Measurements from ENCODE around the gene TGFB2. TPM values are rescaled to one million over a fixed set of nuclear protein-coding genes. Genes with fewer than 3 reads are reported as not detected.

TGFB2 gene
- total RNA-seq, 1 experiment from 2014 or later: 2.5 TPM

GRCh38 chr1:218430346-218430745 lies 85.2 kb downstream of the TGFB2 start:
- Mint-ChIP-seq H3K4me3 (no peak overlapping the region), H3K36me3 (no peaks in the 10 kb centered on the region), H3K27me3 (ENCODE audit: low read depth) (no peaks in the 10 kb centered on the region), H3K9me3 (no peaks in the 10 kb centered on the region), H3K4me1 (no peaks in the 10 kb centered on the region), H3K27ac (no peak overlapping the region)
- ChIA-PET CTCF (no interaction called here), POLR2A (no interaction called here)
- DNase-seq (ENCODE audit: low spot score) (no peak), ATAC-seq (no peak)
- TF ChIP-seq HMGXB4 (CRISPR knock-in tag; IDR thresholded peaks at IDR 0.05) (no peak), FOXK1 (CRISPR knock-in tag; IDR thresholded peaks at IDR 0.05) (no peak), ZNF317 (CRISPR knock-in tag; IDR thresholded peaks at IDR 0.05; ENCODE audit: borderline replicate concordance, low read depth) (no peak), ETV6 (CRISPR knock-in tag; IDR thresholded peaks at IDR 0.05) (no peak), ZBTB21 (CRISPR knock-in tag; IDR thresholded peaks at IDR 0.05; ENCODE audit: borderline replicate concordance) (no peak), ZNF263 (CRISPR knock-in tag; IDR thresholded peaks at IDR 0.05; ENCODE audit: low read depth) (no peak), ZNF232 (CRISPR knock-in tag; IDR thresholded peaks at IDR 0.05) (no peak), RELA (CRISPR knock-in tag; IDR thresholded peaks at IDR 0.05; ENCODE audit: borderline replicate concordance) (no peak), ZNF219 (CRISPR knock-in tag; IDR thresholded peaks at IDR 0.05; ENCODE audit: borderline replicate concordance) (no peak), ZNF512 (CRISPR knock-in tag; IDR thresholded peaks at IDR 0.05; ENCODE audit: borderline replicate concordance) (no peak)
- TF ChIP-seq, protein P1, sequence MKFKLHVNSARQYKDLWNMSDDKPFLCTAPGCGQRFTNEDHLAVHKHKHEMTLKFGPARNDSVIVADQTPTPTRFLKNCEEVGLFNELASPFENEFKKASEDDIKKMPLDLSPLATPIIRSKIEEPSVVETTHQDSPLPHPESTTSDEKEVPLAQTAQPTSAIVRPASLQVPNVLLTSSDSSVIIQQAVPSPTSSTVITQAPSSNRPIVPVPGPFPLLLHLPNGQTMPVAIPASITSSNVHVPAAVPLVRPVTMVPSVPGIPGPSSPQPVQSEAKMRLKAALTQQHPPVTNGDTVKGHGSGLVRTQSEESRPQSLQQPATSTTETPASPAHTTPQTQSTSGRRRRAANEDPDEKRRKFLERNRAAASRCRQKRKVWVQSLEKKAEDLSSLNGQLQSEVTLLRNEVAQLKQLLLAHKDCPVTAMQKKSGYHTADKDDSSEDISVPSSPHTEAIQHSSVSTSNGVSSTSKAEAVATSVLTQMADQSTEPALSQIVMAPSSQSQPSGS (CRISPR knock-in tag; IDR thresholded peaks at IDR 0.05; ENCODE audit: borderline replicate concordance, low read depth): no peak
- TF ChIP-seq, protein P2, sequence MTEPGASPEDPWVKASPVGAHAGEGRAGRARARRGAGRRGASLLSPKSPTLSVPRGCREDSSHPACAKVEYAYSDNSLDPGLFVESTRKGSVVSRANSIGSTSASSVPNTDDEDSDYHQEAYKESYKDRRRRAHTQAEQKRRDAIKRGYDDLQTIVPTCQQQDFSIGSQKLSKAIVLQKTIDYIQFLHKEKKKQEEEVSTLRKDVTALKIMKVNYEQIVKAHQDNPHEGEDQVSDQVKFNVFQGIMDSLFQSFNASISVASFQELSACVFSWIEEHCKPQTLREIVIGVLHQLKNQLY (CRISPR knock-in tag; IDR thresholded peaks at IDR 0.05): no peak
- TF ChIP-seq, protein P3, sequence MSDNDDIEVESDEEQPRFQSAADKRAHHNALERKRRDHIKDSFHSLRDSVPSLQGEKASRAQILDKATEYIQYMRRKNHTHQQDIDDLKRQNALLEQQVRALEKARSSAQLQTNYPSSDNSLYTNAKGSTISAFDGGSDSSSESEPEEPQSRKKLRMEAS (CRISPR knock-in tag; IDR thresholded peaks at IDR 0.05): no peak
- TF ChIP-seq, protein P4, sequence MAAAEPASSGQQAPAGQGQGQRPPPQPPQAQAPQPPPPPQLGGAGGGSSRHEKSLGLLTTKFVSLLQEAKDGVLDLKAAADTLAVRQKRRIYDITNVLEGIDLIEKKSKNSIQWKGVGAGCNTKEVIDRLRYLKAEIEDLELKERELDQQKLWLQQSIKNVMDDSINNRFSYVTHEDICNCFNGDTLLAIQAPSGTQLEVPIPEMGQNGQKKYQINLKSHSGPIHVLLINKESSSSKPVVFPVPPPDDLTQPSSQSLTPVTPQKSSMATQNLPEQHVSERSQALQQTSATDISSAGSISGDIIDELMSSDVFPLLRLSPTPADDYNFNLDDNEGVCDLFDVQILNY (CRISPR knock-in tag; IDR thresholded peaks at IDR 0.05): no peak

GRCh38 chr1:218430822-218431221 lies 85.7 kb downstream of the TGFB2 start:
- Mint-ChIP-seq H3K4me1 (no peaks in the 10 kb centered on the region), H3K27ac (no peak overlapping the region), H3K27me3 (ENCODE audit: low read depth) (no peaks in the 10 kb centered on the region), H3K36me3 (no peaks in the 10 kb centered on the region), H3K9me3 (no peaks in the 10 kb centered on the region), H3K4me3 (no peak overlapping the region)
- no peak for ATAC-seq
- POLR2A ChIA-PET: no interaction called here
- DNase-seq (ENCODE audit: low spot score): no peak
- CTCF ChIA-PET: no interaction called here
- TF ChIP-seq ZSCAN18 (CRISPR knock-in tag; IDR thresholded peaks at IDR 0.05) (no peak), AR (CRISPR knock-in tag; IDR thresholded peaks at IDR 0.05) (no peak), JUN (CRISPR knock-in tag; IDR thresholded peaks at IDR 0.05) (no peak), ELF4 (CRISPR knock-in tag; IDR thresholded peaks at IDR 0.05; ENCODE audit: low read depth) (no peak)
- TF ChIP-seq, protein P5, sequence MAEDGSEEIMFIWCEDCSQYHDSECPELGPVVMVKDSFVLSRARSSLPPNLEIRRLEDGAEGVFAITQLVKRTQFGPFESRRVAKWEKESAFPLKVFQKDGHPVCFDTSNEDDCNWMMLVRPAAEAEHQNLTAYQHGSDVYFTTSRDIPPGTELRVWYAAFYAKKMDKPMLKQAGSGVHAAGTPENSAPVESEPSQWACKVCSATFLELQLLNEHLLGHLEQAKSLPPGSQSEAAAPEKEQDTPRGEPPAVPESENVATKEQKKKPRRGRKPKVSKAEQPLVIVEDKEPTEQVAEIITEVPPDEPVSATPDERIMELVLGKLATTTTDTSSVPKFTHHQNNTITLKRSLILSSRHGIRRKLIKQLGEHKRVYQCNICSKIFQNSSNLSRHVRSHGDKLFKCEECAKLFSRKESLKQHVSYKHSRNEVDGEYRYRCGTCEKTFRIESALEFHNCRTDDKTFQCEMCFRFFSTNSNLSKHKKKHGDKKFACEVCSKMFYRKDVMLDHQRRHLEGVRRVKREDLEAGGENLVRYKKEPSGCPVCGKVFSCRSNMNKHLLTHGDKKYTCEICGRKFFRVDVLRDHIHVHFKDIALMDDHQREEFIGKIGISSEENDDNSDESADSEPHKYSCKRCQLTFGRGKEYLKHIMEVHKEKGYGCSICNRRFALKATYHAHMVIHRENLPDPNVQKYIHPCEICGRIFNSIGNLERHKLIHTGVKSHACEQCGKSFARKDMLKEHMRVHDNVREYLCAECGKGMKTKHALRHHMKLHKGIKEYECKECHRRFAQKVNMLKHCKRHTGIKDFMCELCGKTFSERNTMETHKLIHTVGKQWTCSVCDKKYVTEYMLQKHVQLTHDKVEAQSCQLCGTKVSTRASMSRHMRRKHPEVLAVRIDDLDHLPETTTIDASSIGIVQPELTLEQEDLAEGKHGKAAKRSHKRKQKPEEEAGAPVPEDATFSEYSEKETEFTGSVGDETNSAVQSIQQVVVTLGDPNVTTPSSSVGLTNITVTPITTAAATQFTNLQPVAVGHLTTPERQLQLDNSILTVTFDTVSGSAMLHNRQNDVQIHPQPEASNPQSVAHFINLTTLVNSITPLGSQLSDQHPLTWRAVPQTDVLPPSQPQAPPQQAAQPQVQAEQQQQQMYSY (CRISPR knock-in tag; IDR thresholded peaks at IDR 0.05): no peak
- TF ChIP-seq, protein P6, sequence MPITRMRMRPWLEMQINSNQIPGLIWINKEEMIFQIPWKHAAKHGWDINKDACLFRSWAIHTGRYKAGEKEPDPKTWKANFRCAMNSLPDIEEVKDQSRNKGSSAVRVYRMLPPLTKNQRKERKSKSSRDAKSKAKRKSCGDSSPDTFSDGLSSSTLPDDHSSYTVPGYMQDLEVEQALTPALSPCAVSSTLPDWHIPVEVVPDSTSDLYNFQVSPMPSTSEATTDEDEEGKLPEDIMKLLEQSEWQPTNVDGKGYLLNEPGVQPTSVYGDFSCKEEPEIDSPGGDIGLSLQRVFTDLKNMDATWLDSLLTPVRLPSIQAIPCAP (CRISPR knock-in tag; IDR thresholded peaks at IDR 0.05): no peak

All from WTC11 (cell line).